GM12878 (cell line): Measurements from ENCODE around the gene PRRT1. TPM values are rescaled to one million over a fixed set of nuclear protein-coding genes. Genes with fewer than 3 reads are reported as not detected.
A peak's percentile ranks its signal among the peaks of the same experiment; 100 is the strongest.

Experiments used
- ATAC-seq: fragments of 200-7000 bp; cut with Tn5 transposase; 3 replicates; pipeline ENCODE4 v1.9.1; 2020; ENCODE audit warnings: mild to moderate bottlenecking, moderate library complexity
- BruUV-seq: library from RNA; stranded (reverse); fragments of 400-500 nt; replicated peaks from 2 replicates; lab custom pipeline; 2021; lab: Mats Ljungman, UMichigan
- CTCF ChIA-PET: fragments of 300-600 bp; sonication (Branson Sonifier 250); formaldehyde crosslinking; extraction: SDS; loops from one replicate; lab custom pipeline; 2021; ENCODE audit warnings: inconsistent platforms; lab: Yijun Ruan, JAX
- POLR2A ChIA-PET: fragments of 350-600 bp; formaldehyde crosslinking; extraction: SDS; loops from one replicate; lab custom pipeline; 2021; ENCODE audit warnings: inconsistent platforms; lab: Charles Lee
- RAD21 ChIA-PET: fragments of 300-600 bp; sonication (Branson Sonifier 250); formaldehyde crosslinking; loops from one replicate; lab custom pipeline; 2023; ENCODE audit warnings: antibody characterized with exemption; ENCODE audit not compliant: unreplicated experiment; lab: Charles Lee
- SMC1A ChIA-PET: fragments of 300-600 bp; sonication (Branson Sonifier 250); formaldehyde crosslinking; loops from one replicate; lab custom pipeline; 2023; ENCODE audit not compliant: unreplicated experiment, uncharacterized antibody; lab: Charles Lee
- DNase-seq: peaks from one replicate; pipeline ENCODE4 v3.0.0-alpha.2; 2011; ENCODE audit warnings: low read depth, low spot score
- FAIRE-seq: peaks from 3 replicates; lab custom pipeline; 2011; peaks lifted over from hg19 to GRCh38; lab: Jason Lieb, UNC
- H2AFZ ChIP-seq: 2 replicates; pipeline ENCODE4 v1.6.0; 2011; ENCODE audit warnings: low read depth, low read length, control low read depth; ENCODE audit not compliant: control insufficient read depth
- H3K27ac ChIP-seq: 2 replicates; pipeline ENCODE4 v1.5.1; 2011; ENCODE audit warnings: control low read depth; ENCODE audit not compliant: control insufficient read depth, insufficient read depth
- H3K27me3 ChIP-seq, 2 experiments: replicated peaks in 1 of 2; 2 replicates each; pipeline versions ENCODE4 v1.6.0 to v1.6.1; 2011; ENCODE audit warnings: low read length in 1 of 2; ENCODE audit not compliant: control insufficient read depth in 2 of 2, insufficient read depth in 2 of 2
- H3K36me3 ChIP-seq, 2 experiments: 2 replicates each; pipeline ENCODE4 v1.5.1; 2011; ENCODE audit warnings: low read length in 1 of 2; ENCODE audit not compliant: control insufficient read depth in 2 of 2, insufficient read depth in 2 of 2
- H3K4me1 ChIP-seq: 2 replicates; pipeline ENCODE4 v1.6.1; 2011; ENCODE audit warnings: mild to moderate bottlenecking, low read length, moderate library complexity, mixed read lengths; ENCODE audit not compliant: control insufficient read depth, insufficient read depth
- H3K4me2 ChIP-seq: 2 replicates; pipeline ENCODE4 v1.6.0; 2011; ENCODE audit warnings: control low read depth; ENCODE audit not compliant: control insufficient read depth, insufficient read depth
- H3K4me3 ChIP-seq: fragments of 200-600 bp; sonication (generic); 2 replicates; pipeline ENCODE4 v1.5.1; 2016
- H3K79me2 ChIP-seq: 2 replicates; pipeline ENCODE4 v1.6.0; 2011; ENCODE audit warnings: low read length; ENCODE audit not compliant: control insufficient read depth, insufficient read depth
- H3K9ac ChIP-seq: 2 replicates; pipeline ENCODE4 v1.8.0; 2011; ENCODE audit warnings: low read length, control low read depth, mixed read lengths; ENCODE audit not compliant: control insufficient read depth, insufficient read depth
- H3K9me3 ChIP-seq: replicated peaks from 3 replicates; pipeline ENCODE4 v1.5.1; 2011; ENCODE audit warnings: mild to moderate bottlenecking, low read length; ENCODE audit not compliant: control insufficient read depth, insufficient read depth
- H4K20me1 ChIP-seq: 2 replicates; pipeline ENCODE4 v1.6.0; 2011; ENCODE audit not compliant: control insufficient read depth, insufficient read depth
- BHLHE40 ChIP-seq, 2 experiments: fragments of 450-650 bp in 1 of 2; IDR thresholded peaks; 2 replicates each; pipeline ENCODE4 v1.6.1; 2011 to 2017; ENCODE audit warnings: low read depth in 2 of 2, borderline replicate concordance in 1 of 2, improper control_type of control experiment in 1 of 2, low read length in 1 of 2, mild to moderate bottlenecking in 1 of 2
- EED ChIP-seq: sonication (generic); IDR thresholded peaks from 2 replicates; pipeline ENCODE4 v1.6.1; 2016; ENCODE audit warnings: antibody characterized with exemption, low read depth
- IKZF1 ChIP-seq: fragments of 450-650 bp; conservative IDR thresholded peaks from 2 replicates; pipeline ENCODE4 v1.6.1; 2017; ENCODE audit warnings: antibody characterized with exemption, mild to moderate bottlenecking
- IKZF2 ChIP-seq, 2 experiments: fragments of 450-650 bp; IDR thresholded peaks; 2 replicates each; pipeline ENCODE4 v1.6.1; 2017; ENCODE audit warnings: mild to moderate bottlenecking in 2 of 2, moderate library complexity in 2 of 2
- KLF5 ChIP-seq: fragments of 450-650 bp; IDR thresholded peaks from 2 replicates; pipeline ENCODE4 v1.6.1; 2014; ENCODE audit warnings: mild to moderate bottlenecking; ENCODE audit not compliant: partially characterized antibody
- NFXL1 ChIP-seq: fragments of 450-650 bp; IDR thresholded peaks from 2 replicates; pipeline ENCODE4 v1.6.1; 2017; ENCODE audit warnings: antibody characterized with exemption, mild to moderate bottlenecking, borderline replicate concordance
- RAD21 ChIP-seq: IDR thresholded peaks from 2 replicates; pipeline ENCODE4 v1.6.1; 2011; ENCODE audit warnings: mild to moderate bottlenecking, low read depth, low read length, moderate library complexity; ENCODE audit not compliant: insufficient read depth
- RELA ChIP-seq: fragments of 450-650 bp; IDR thresholded peaks from 2 replicates; pipeline ENCODE4 v1.8.0; 2014; ENCODE audit warnings: borderline replicate concordance; ENCODE audit not compliant: partially characterized antibody
- SMC3 ChIP-seq: IDR thresholded peaks from 2 replicates; pipeline ENCODE4 v1.6.1; 2011; ENCODE audit warnings: low read length, improper control_type of control experiment, borderline replicate concordance
- STAT3 ChIP-seq: IDR thresholded peaks from 2 replicates; pipeline ENCODE4 v1.6.1; 2011; ENCODE audit warnings: low read depth, low read length, improper control_type of control experiment
- TCF7 ChIP-seq: IDR thresholded peaks from 2 replicates; pipeline ENCODE4 v1.6.1; 2014; ENCODE audit warnings: antibody characterized with exemption, borderline replicate concordance
- WGBS: methylation state at CpG from one replicate; pipeline ENCODE4 v1.1.6; 2016; ENCODE audit warnings: low lambda C conversion rate; ENCODE audit not compliant: insufficient replicate concordance, insufficient coverage; ENCODE audit errors: missing lambda C conversion rate; 5-methylcytosine and 5-hydroxymethylcytosine counted together
- in situ Hi-C: fragments of 300-500 bp; cut with MboI; formaldehyde crosslinking; loops from 9 replicates; pipeline ENCODE4 v1.14.3; 2018; ENCODE audit warnings: mixed read lengths
- intact Hi-C: fragments of 100-400 bp; cut with micrococcal nuclease; formaldehyde crosslinking; loops from one replicate; pipeline ENCODE4 v1.14.2; 2022; ENCODE audit not compliant: unreplicated experiment
- polyA plus RNA-seq, 11 experiments: library from polyadenylated mRNA; depleted of rRNA in 4 of 11; unstranded in 6 of 11; stranded (reverse) in 5 of 11; fragments of >200 nt; fragmentation: Nextera tagmentation in 4 of 11; fragmentation: Illumina TruSeq in 1 of 11; extraction: Ambion mirVana in 4 of 11; extraction: Trizol in 1 of 11; gene quantifications; 1 replicate in 1 of 11; 2 replicates in 10 of 11; pipeline versions ENCODE4 v1.2.1 to v1.2.3, GENCODE V29; 2011 to 2016; ENCODE audit warnings: inconsistent platforms in 2 of 11, missing spikeins in 2 of 11, low read depth in 1 of 11
- total RNA-seq, 4 experiments: library from RNA; depleted of rRNA in 3 of 4; stranded (reverse); fragments of >200 nt in 3 of 4; fragmentation: Illumina TruSeq in 1 of 4; extraction: Trizol in 1 of 4; gene quantifications; 2 replicates each; pipeline versions ENCODE4 v1.2.1 to v1.2.3, GENCODE V29; 2013 to 2021
- TF ChIP-seq, protein P1 (sequence below): IDR thresholded peaks from 2 replicates; pipeline ENCODE4 v1.6.1; 2012; ENCODE audit warnings: improper control_type of control experiment, low read depth, low read length; ENCODE audit not compliant: insufficient replicate concordance
- TF ChIP-seq, protein P2 (sequence below), 3 experiments: IDR thresholded peaks in 2 of 3; conservative IDR thresholded peaks in 1 of 3; 2 replicates each; pipeline ENCODE4 v1.5.1; 2011; ENCODE audit warnings: low read depth in 3 of 3, low read length in 3 of 3, mild to moderate bottlenecking in 3 of 3, control low read depth in 2 of 3, moderate library complexity in 2 of 3, inconsistent platforms in 1 of 3, mixed read lengths in 1 of 3; ENCODE audit not compliant: control insufficient read depth in 2 of 3, insufficient read depth in 1 of 3; ENCODE audit errors: extremely low read depth in 1 of 3

The PRRT1 gene
- total and polyA plus RNA-seq, 10 of the 15 experiments (the other 5 are each of a cell fraction or from before 2014, with no cell fraction given): 0.04 to 0.15 (median 0.10) TPM; not detected in 6

DNA sequence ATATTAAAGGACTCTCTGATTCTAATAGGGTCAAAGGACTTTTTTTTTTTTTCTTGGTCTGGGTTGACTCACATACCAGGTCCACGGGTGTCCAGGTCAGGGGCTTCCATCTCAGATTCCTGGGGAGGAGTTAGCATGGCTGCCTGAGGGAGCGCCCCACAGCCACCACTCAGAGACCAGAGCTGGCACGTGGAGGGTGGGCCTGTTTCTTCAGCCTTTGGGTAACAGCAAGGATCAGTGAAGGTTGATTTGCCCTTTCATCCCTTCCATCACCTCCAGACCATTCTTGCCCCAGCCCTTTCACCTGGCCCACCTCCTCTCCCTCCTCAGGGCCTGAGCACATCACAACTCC lies 46.6 kb upstream of the PRRT1 start (continued):
- TF ChIP-seq, protein P1, sequence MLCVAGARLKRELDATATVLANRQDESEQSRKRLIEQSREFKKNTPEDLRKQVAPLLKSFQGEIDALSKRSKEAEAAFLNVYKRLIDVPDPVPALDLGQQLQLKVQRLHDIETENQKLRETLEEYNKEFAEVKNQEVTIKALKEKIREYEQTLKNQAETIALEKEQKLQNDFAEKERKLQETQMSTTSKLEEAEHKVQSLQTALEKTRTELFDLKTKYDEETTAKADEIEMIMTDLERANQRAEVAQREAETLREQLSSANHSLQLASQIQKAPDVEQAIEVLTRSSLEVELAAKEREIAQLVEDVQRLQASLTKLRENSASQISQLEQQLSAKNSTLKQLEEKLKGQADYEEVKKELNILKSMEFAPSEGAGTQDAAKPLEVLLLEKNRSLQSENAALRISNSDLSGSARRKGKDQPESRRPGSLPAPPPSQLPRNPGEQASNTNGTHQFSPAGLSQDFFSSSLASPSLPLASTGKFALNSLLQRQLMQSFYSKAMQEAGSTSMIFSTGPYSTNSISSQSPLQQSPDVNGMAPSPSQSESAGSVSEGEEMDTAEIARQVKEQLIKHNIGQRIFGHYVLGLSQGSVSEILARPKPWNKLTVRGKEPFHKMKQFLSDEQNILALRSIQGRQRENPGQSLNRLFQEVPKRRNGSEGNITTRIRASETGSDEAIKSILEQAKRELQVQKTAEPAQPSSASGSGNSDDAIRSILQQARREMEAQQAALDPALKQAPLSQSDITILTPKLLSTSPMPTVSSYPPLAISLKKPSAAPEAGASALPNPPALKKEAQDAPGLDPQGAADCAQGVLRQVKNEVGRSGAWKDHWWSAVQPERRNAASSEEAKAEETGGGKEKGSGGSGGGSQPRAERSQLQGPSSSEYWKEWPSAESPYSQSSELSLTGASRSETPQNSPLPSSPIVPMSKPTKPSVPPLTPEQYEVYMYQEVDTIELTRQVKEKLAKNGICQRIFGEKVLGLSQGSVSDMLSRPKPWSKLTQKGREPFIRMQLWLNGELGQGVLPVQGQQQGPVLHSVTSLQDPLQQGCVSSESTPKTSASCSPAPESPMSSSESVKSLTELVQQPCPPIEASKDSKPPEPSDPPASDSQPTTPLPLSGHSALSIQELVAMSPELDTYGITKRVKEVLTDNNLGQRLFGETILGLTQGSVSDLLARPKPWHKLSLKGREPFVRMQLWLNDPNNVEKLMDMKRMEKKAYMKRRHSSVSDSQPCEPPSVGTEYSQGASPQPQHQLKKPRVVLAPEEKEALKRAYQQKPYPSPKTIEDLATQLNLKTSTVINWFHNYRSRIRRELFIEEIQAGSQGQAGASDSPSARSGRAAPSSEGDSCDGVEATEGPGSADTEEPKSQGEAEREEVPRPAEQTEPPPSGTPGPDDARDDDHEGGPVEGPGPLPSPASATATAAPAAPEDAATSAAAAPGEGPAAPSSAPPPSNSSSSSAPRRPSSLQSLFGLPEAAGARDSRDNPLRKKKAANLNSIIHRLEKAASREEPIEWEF: no peak
- TF ChIP-seq SMC3: no peak
- TF ChIP-seq KLF5: no peak

DNA sequence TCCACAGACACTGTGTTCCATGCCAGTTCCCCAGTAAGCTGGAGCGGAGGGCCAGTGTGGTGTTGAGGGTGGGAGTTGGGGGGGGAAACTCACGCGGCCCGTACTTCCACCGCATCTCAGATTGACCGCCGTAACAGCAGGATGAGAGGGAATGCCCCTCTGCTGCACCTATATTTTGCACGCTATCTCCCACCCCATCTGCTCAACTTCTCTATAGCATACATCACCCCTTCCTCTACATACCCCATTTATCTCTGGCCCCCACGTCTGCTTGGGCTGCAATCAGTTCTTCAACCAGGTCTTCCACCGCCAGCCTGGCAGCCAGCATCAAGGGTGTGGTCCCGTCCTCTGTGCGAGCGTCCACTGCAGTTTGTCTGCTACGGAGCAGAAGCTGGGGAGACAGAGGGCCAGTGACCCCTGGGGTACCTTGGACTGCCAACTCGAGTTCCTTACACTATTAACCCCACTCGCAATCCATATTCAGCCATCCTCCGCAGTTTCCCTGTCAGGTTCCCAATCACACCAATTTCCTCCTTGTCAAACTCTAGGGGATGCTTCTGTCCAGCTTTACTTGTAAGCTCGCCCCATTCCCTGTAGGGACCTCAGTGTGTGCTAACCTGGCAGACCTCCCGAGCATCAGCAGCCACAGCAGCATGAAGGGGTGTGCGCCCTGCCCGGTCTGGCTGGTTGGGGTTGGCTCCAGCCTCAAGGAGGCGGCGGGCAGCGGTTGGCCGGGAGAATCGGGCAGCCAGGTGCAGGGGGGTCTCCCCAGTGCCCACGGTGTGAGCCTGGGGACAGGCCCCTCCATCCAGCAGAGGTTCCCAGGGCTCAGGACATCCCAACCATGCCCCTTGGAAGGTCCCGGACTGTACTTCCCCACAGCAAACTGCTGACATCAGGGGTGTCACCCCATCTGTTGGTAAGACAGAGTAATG lies 45.2 kb upstream of the PRRT1 start:
- 21% methylated on average over 28 of the region's 28 CpGs for WGBS
- Histone ChIP-seq H3K4me1 (peaks cover 26% of the 10 kb centered on the region), H3K9me3 (no peaks in the 10 kb centered on the region), H4K20me1 (no peaks in the 10 kb centered on the region), H3K27me3 (no peaks in the 10 kb centered on the region), H3K4me2 (peak overlapping the region; percentile 79), H3K4me3 (peak overlapping the region; percentile 76), H3K36me3 (no peaks in the 10 kb centered on the region), H3K79me2 (peaks cover 16% of the 10 kb centered on the region), H2AFZ (peak overlapping the region; percentile 84), H3K27ac (peak overlapping the region; percentile 99), H3K9ac (peak overlapping the region; percentile 100)
- ChIA-PET CTCF (interaction anchor here (0.6 to 1.5 kb wide), 6 partner anchors 18 to 201 kb away, joined by 3 to 4 read pairs (median 3); no protein-coding TSS in a partner anchor), POLR2A (interaction anchor here (0.5 to 1.6 kb wide), 9 partner anchors 8 to 1215 kb away, joined by 3 to 6 read pairs (median 5); partner anchors contain the start of genes AGPAT1, ATF6B and PSMB8), SMC1A (interaction anchor here (0.6 to 1.1 kb wide), 4 partner anchors 11 to 589 kb away, joined by 3 to 4 read pairs (median 3); no protein-coding TSS in a partner anchor), RAD21 (interaction anchor here (1.8 kb wide), 1 partner anchor 68 kb away, joined by 6 read pairs; no protein-coding TSS in a partner anchor)
- no peak for ATAC-seq
- intact Hi-C loops: loop anchor here (5.0 kb wide), 1 partner anchor 40 kb away; no protein-coding TSS in a partner anchor
- no peak for DNase-seq
- FAIRE-seq: no peak
- in situ Hi-C loops: no loop called here
- BruUV-seq: no TSS peak
- TF ChIP-seq TCF7: no peak
- TF ChIP-seq SMC3: peak; percentile 13; the same call in 1 of the 2 replicates
- TF ChIP-seq, protein P2, sequence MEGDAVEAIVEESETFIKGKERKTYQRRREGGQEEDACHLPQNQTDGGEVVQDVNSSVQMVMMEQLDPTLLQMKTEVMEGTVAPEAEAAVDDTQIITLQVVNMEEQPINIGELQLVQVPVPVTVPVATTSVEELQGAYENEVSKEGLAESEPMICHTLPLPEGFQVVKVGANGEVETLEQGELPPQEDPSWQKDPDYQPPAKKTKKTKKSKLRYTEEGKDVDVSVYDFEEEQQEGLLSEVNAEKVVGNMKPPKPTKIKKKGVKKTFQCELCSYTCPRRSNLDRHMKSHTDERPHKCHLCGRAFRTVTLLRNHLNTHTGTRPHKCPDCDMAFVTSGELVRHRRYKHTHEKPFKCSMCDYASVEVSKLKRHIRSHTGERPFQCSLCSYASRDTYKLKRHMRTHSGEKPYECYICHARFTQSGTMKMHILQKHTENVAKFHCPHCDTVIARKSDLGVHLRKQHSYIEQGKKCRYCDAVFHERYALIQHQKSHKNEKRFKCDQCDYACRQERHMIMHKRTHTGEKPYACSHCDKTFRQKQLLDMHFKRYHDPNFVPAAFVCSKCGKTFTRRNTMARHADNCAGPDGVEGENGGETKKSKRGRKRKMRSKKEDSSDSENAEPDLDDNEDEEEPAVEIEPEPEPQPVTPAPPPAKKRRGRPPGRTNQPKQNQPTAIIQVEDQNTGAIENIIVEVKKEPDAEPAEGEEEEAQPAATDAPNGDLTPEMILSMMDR (IDR thresholded peaks at IDR 0.05 in 2 of 3, conservative IDR thresholded peaks at IDR 0.05 in 1 of 3; ENCODE audit: control insufficient read depth in 2 of 3, extremely low read depth in 1 of 3, insufficient read depth in 1 of 3, low read depth in 3 of 3, low read length in 3 of 3): peak in 1 of 3 experiments; percentile 27; a peak in 1 of 6 replicates
- no peak for TF ChIP-seq BHLHE40 (IDR thresholded peaks at IDR 0.05; ENCODE audit: borderline replicate concordance in 1 of 2, low read depth in 2 of 2, low read length in 1 of 2)
- no peak; a peak in 1 of 4 replicates for TF ChIP-seq IKZF2 (IDR thresholded peaks at IDR 0.05)
- TF ChIP-seq NFXL1: no peak
- peak; percentile 35 for TF ChIP-seq RELA
- TF ChIP-seq STAT3: no peak
- TF ChIP-seq EED: peak; percentile 43; the same call in 1 of the 2 replicates
- peak; percentile 6; the same call in 1 of the 2 replicates for TF ChIP-seq RAD21
- peak; percentile 63 for TF ChIP-seq IKZF1
